H9 (cell line): ENCODE data around the gene SSTR4. TPM values are rescaled to one million over a fixed set of nuclear protein-coding genes. Genes with fewer than 3 reads are reported as not detected.

Experiments used
- DNase-seq: peaks from one replicate; pipeline ENCODE4 v3.0.0-alpha.2; 2017
- H2AFZ ChIP-seq: one replicate; pipeline ENCODE4 v1.6.1; 2013; ENCODE audit warnings: mild to moderate bottlenecking, low read length, control low read depth, moderate library complexity
- H2AK5ac ChIP-seq: 2 replicates; pipeline ENCODE4 v1.6.1; 2013; ENCODE audit warnings: low read length, control low read depth, mixed read lengths; ENCODE audit not compliant: insufficient read length
- H2BK120ac ChIP-seq: one replicate; pipeline ENCODE4 v1.6.1; 2013; ENCODE audit warnings: low read depth, mild to moderate bottlenecking, low read length, control low read depth, inconsistent platforms; ENCODE audit not compliant: poor library complexity, severe bottlenecking
- H2BK12ac ChIP-seq: 2 replicates; pipeline ENCODE4 v1.6.1; 2013; ENCODE audit warnings: low read length, control low read depth, mixed read lengths, low read depth; ENCODE audit not compliant: insufficient read length
- H2BK15ac ChIP-seq: 2 replicates; pipeline ENCODE4 v1.6.1; 2013; ENCODE audit warnings: low read depth, low read length, control low read depth
- H2BK20ac ChIP-seq: one replicate; pipeline ENCODE4 v1.6.1; 2013; ENCODE audit warnings: low read depth, mild to moderate bottlenecking, low read length, control low read depth, inconsistent platforms; ENCODE audit not compliant: poor library complexity, severe bottlenecking
- H2BK5ac ChIP-seq: 2 replicates; pipeline ENCODE4 v1.6.1; 2013; ENCODE audit warnings: low read length, control low read depth, mixed read lengths; ENCODE audit not compliant: insufficient read length
- H3K14ac ChIP-seq: 2 replicates; pipeline ENCODE4 v1.6.1; 2013; ENCODE audit warnings: low read length, control low read depth; ENCODE audit not compliant: insufficient read depth
- H3K18ac ChIP-seq: 2 replicates; pipeline ENCODE4 v1.6.1; 2013; ENCODE audit warnings: low read depth, mild to moderate bottlenecking, mixed read lengths, low read length, control low read depth; ENCODE audit not compliant: insufficient read length
- H3K23ac ChIP-seq: 2 replicates; pipeline ENCODE4 v1.6.1; 2013; ENCODE audit warnings: low read length, control low read depth, mixed read lengths, low read depth; ENCODE audit not compliant: insufficient read length
- H3K23me2 ChIP-seq: 2 replicates; pipeline ENCODE4 v1.6.1; 2013; ENCODE audit warnings: low read depth, mild to moderate bottlenecking, mixed read lengths, low read length, control low read depth; ENCODE audit not compliant: insufficient read length, poor library complexity, severe bottlenecking
- H3K27ac ChIP-seq: 2 replicates; pipeline ENCODE4 v1.5.1; 2013; ENCODE audit warnings: low read length, control low read depth, mixed read lengths, low read depth; ENCODE audit not compliant: insufficient read length
- H3K27me3 ChIP-seq: 2 replicates; pipeline ENCODE4 v1.6.1; 2013; ENCODE audit warnings: low read length, control low read depth, inconsistent platforms; ENCODE audit not compliant: insufficient read depth
- H3K4ac ChIP-seq: 2 replicates; pipeline ENCODE4 v1.6.1; 2013; ENCODE audit warnings: low read depth, mild to moderate bottlenecking, control low read depth, inconsistent platforms, low read length, moderate library complexity
- H3K4me1 ChIP-seq: 2 replicates; pipeline ENCODE4 v1.6.1; 2013; ENCODE audit warnings: low read length, control low read depth, inconsistent platforms; ENCODE audit not compliant: insufficient read depth
- H3K4me2 ChIP-seq: 2 replicates; pipeline ENCODE4 v1.6.1; 2013; ENCODE audit warnings: low read length, control low read depth, mixed read lengths; ENCODE audit not compliant: insufficient read length, insufficient read depth
- H3K56ac ChIP-seq: 2 replicates; pipeline ENCODE4 v1.6.1; 2013; ENCODE audit warnings: low read depth, mild to moderate bottlenecking, mixed read lengths, low read length, control low read depth; ENCODE audit not compliant: insufficient read length
- H3K79me1 ChIP-seq: 2 replicates; pipeline ENCODE4 v1.6.1; 2013; ENCODE audit warnings: low read depth, mild to moderate bottlenecking, moderate library complexity, low read length, control low read depth, inconsistent platforms; ENCODE audit not compliant: insufficient read depth, poor library complexity, severe bottlenecking
- H3K79me2 ChIP-seq: 2 replicates; pipeline ENCODE4 v1.6.1; 2013; ENCODE audit warnings: low read length, control low read depth, inconsistent platforms; ENCODE audit not compliant: insufficient read depth
- H3K9ac ChIP-seq: 2 replicates; pipeline ENCODE4 v1.6.1; 2013; ENCODE audit warnings: low read length, control low read depth, mixed read lengths; ENCODE audit not compliant: insufficient read length; ENCODE audit errors: extremely low read depth
- H3K9me3 ChIP-seq: one replicate; pipeline ENCODE4 v1.6.1; 2013; ENCODE audit warnings: low read depth, low read length, inconsistent platforms; ENCODE audit not compliant: control insufficient read depth
- H3T11ph ChIP-seq: one replicate; pipeline ENCODE4 v1.6.1; 2013; ENCODE audit warnings: mild to moderate bottlenecking, low read length, control low read depth, inconsistent platforms
- H4K20me1 ChIP-seq: one replicate; pipeline ENCODE4 v1.6.1; 2013; ENCODE audit not compliant: control insufficient read depth, insufficient read length, insufficient read depth
- H4K5ac ChIP-seq: 2 replicates; pipeline ENCODE4 v1.6.1; 2013; ENCODE audit warnings: low read depth, mild to moderate bottlenecking, mixed read lengths, low read length, control low read depth; ENCODE audit not compliant: insufficient read length
- H4K8ac ChIP-seq: replicated peaks from 2 replicates; pipeline ENCODE4 v1.6.1; 2013; ENCODE audit warnings: low read length, control low read depth, mixed read lengths, low read depth; ENCODE audit not compliant: insufficient read length
- H4K91ac ChIP-seq: 2 replicates; pipeline ENCODE4 v1.6.1; 2013; ENCODE audit warnings: low read depth, mild to moderate bottlenecking, moderate library complexity, mixed read lengths, low read length, control low read depth; ENCODE audit not compliant: insufficient read length
- H3K27ac Mint-ChIP-seq, 3 experiments: 2 replicates in 2 of 3; 3 replicates in 1 of 3; pipeline ENCODE4 v1.8.0; 2020 to 2021; ENCODE audit warnings: mixed read lengths in 3 of 3, mild to moderate bottlenecking in 1 of 3, moderate library complexity in 1 of 3
- H3K27me3 Mint-ChIP-seq: 2 replicates; pipeline ENCODE4 v1.8.0; 2021; ENCODE audit warnings: low read depth, mild to moderate bottlenecking, moderate library complexity, mixed read lengths
- H3K36me3 Mint-ChIP-seq, 3 experiments: 2 replicates in 2 of 3; 3 replicates in 1 of 3; pipeline ENCODE4 v1.8.0; 2020 to 2021; ENCODE audit warnings: low read depth in 3 of 3, mixed read lengths in 3 of 3; ENCODE audit not compliant: insufficient read depth in 1 of 3
- H3K4me1 Mint-ChIP-seq, 2 experiments: 2 replicates each; pipeline ENCODE4 v1.8.0; 2020; ENCODE audit warnings: mixed read lengths in 2 of 2
- H3K4me3 Mint-ChIP-seq, 2 experiments: 2 replicates in 1 of 2; 3 replicates in 1 of 2; pipeline ENCODE4 v1.8.0; 2020 to 2021; ENCODE audit warnings: mild to moderate bottlenecking in 2 of 2, mixed read lengths in 2 of 2, moderate library complexity in 1 of 2
- H3K9me3 Mint-ChIP-seq, 2 experiments: 2 replicates in 1 of 2; 3 replicates in 1 of 2; pipeline ENCODE4 v1.8.0; 2020; ENCODE audit warnings: mild to moderate bottlenecking in 2 of 2, mixed read lengths in 2 of 2, moderate library complexity in 1 of 2
- WGBS: extraction: QIAGEN DNeasy Blood & Tissue Kit; methylation state at CpG from one replicate; pipeline ENCODE4 v1.1.7; 2013; ENCODE audit warnings: missing lambda C conversion rate, low lambda C conversion rate, mixed read lengths; ENCODE audit not compliant: insufficient read length; ENCODE audit errors: extremely low coverage; 5-methylcytosine and 5-hydroxymethylcytosine counted together
- total RNA-seq: library from RNA; stranded (reverse); gene quantifications from 2 replicates; pipeline ENCODE4 v1.2.1, GENCODE V29; 2021
- TF ChIP-seq, protein P1 (sequence below): fragments of 200-600 bp; sonication (generic); conservative IDR thresholded peaks from 3 replicates; pipeline ENCODE4 v1.8.0; 2021; ENCODE audit warnings: antibody characterized with exemption, mild to moderate bottlenecking

Gene SSTR4
- total RNA-seq, 1 experiment from 2014 or later = not detected

DNA sequence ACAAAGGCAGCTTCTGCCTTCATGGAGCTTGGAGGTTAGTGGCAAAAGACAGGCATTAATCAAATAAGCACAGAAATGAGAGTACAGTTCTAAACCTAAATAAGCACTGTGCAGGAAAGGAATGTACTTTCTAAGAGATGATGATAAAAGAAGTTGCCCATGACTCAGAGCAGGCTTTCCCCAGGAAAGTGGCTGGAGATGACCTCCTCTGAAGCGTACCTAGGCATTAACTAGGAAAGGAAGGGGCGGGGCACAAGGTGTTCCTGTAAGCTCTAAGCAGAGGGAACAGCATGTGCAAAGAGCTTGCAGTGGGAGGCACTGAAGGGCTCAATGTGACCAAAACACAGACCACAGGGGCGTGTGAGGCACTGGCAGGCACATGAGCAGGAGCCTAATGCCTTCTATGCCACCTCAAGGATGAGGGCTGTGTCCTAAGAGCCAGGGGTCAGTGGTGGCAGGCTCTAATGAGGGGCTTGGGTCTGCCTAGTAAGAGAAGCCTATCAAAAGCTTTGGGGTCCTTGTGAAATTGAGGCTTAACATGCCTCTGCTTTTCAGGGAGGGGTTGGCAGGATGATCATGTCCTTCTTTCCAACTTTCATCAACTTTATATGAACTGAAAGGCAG lies 4.9 kb downstream of the SSTR4 start:
- no peak overlapping the region; a peak in 1 of 7 replicates for H3K27ac Mint-ChIP-seq
- TF ChIP-seq, protein P1, sequence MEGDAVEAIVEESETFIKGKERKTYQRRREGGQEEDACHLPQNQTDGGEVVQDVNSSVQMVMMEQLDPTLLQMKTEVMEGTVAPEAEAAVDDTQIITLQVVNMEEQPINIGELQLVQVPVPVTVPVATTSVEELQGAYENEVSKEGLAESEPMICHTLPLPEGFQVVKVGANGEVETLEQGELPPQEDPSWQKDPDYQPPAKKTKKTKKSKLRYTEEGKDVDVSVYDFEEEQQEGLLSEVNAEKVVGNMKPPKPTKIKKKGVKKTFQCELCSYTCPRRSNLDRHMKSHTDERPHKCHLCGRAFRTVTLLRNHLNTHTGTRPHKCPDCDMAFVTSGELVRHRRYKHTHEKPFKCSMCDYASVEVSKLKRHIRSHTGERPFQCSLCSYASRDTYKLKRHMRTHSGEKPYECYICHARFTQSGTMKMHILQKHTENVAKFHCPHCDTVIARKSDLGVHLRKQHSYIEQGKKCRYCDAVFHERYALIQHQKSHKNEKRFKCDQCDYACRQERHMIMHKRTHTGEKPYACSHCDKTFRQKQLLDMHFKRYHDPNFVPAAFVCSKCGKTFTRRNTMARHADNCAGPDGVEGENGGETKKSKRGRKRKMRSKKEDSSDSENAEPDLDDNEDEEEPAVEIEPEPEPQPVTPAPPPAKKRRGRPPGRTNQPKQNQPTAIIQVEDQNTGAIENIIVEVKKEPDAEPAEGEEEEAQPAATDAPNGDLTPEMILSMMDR = no peak
- Histone ChIP-seq H3K79me2 (no peaks in the 10 kb centered on the region), H4K8ac (no peak overlapping the region), H2AFZ (no peak overlapping the region), H3K9ac (no peak overlapping the region), H3T11ph (no peak overlapping the region), H2BK120ac (no peak overlapping the region), H2AK5ac (no peak overlapping the region), H2BK12ac (no peak overlapping the region), H3K4me2 (no peak overlapping the region), H4K20me1 (no peaks in the 10 kb centered on the region), H3K4ac (no peak overlapping the region), H3K18ac (no peak overlapping the region), H2BK20ac (no peak overlapping the region), H3K56ac (no peak overlapping the region), H3K23me2 (no peaks in the 10 kb centered on the region), H3K79me1 (no peaks in the 10 kb centered on the region), H4K91ac (no peak overlapping the region), H3K14ac (no peak overlapping the region; the same call in 1 of the 2 replicates), H2BK15ac (no peak overlapping the region), H2BK5ac (no peak overlapping the region), H3K9me3 (no peaks in the 10 kb centered on the region), H4K5ac (no peak overlapping the region), H3K27me3 (peaks cover 15% of the 10 kb centered on the region; the same call in 1 of the 2 replicates), H3K23ac (no peak overlapping the region), H3K27ac (no peak overlapping the region), H3K4me1 (peaks cover 9% of the 10 kb centered on the region; the same call in 1 of the 2 replicates)
- no peaks in the 10 kb centered on the region for H3K9me3 Mint-ChIP-seq
- no peak overlapping the region for H3K4me3 Mint-ChIP-seq
- H3K4me1 Mint-ChIP-seq = peaks cover 28 to 37% of the 10 kb centered on the region in 2 experiments
- peaks cover 0 to 2% (median 0%) of the 10 kb centered on the region in 3 experiments; a peak in 1 of 7 replicates for H3K36me3 Mint-ChIP-seq
- no peak for DNase-seq
- no CpG with 5 or more reads among the region's 3 CpGs for WGBS
- H3K27me3 Mint-ChIP-seq = peaks cover 93% of the 10 kb centered on the region
